NCI-H510A (cell line): ENCODE measurements around the gene MEPE.
"Not testable (repeated sequence)": the region's sequence is repeated elsewhere in the genome, so short reads cannot be mapped to it uniquely, and the experiment has no call there.

Experiments
- DNase-seq: peaks from one replicate; lab custom pipeline; 2025; lab: John Stamatoyannopoulos, UW

Gene MEPE

GRCh38 chr4:87884976-87885549 is 52.3 kb downstream of the MEPE start:
- no peak for DNase-seq

GRCh38 chr4:87886083-87886482 is 53.3 kb downstream of the MEPE start:
- no peak for DNase-seq

- not testable (repeated sequence) for DNase-seq
Measured at GRCh38 chr4:87890753-87891152, 58.0 kb downstream of the MEPE start.

GRCh38 chr4:87895964-87896621 is 63.3 kb downstream of the MEPE start:
- DNase-seq = no peak
